ENCODE results near the gene F2. TPM values are rescaled to one million over a fixed set of nuclear protein-coding genes. Genes with fewer than 3 reads are reported as not detected.
A peak's percentile ranks its signal among the peaks of the same experiment; 100 is the strongest.

F2 gene
- total and polyA plus RNA-seq, 2 of the 13 experiments (the other 11 are each of a cell fraction or from before 2014, with no cell fraction given) = 330 to 801 TPM

DNA sequence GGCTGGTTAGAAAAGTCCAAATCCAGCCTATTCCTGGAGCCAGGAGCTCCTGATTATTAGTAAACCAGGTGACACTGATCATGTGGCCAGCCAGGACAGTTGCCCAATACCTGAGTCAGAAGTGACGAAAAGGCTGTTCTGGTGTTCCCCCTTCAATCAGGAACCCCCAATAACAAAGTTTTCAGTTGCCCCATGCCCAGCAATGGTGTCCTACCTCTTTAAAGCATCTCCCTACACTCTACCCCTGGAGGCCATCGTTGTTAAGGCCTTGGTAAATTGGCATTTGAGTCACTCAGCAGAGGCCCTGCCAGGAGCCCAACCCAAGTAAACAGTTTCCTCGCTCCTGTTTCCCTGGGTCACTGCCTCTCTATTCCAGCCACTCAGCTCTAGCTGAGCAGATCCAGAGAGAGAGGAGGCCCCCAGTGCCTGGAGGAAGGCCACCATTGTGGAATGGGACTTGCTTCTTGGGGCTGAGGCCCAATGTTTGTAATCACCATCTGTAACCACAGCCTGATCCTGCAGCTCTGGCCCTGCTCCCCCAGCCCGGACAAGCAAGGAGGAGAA lies 43.6 kb upstream of the F2 start (continued):
- TF ChIP-seq, protein P1, sequence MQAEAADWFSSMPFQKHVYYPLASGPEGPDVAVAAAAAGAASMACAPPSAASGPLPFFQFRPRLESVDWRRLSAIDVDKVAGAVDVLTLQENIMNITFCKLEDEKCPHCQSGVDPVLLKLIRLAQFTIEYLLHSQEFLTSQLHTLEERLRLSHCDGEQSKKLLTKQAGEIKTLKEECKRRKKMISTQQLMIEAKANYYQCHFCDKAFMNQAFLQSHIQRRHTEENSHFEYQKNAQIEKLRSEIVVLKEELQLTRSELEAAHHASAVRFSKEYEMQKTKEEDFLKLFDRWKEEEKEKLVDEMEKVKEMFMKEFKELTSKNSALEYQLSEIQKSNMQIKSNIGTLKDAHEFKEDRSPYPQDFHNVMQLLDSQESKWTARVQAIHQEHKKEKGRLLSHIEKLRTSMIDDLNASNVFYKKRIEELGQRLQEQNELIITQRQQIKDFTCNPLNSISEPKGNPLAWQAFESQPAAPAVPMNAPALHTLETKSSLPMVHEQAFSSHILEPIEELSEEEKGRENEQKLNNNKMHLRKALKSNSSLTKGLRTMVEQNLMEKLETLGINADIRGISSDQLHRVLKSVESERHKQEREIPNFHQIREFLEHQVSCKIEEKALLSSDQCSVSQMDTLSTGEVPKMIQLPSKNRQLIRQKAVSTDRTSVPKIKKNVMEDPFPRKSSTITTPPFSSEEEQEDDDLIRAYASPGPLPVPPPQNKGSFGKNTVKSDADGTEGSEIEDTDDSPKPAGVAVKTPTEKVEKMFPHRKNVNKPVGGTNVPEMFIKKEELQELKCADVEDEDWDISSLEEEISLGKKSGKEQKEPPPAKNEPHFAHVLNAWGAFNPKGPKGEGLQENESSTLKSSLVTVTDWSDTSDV (CRISPR knock-in tag; IDR thresholded peaks at IDR 0.05) = no peak
- TF ChIP-seq BHLHE40 (IDR thresholded peaks at IDR 0.05; ENCODE audit: low read length) = no peak
- TF ChIP-seq KDM3A (CRISPR knock-in tag; IDR thresholded peaks at IDR 0.05; ENCODE audit: low read depth) = no peak
- TF ChIP-seq ZNF563 (CRISPR knock-in tag; IDR thresholded peaks at IDR 0.05) = no peak
- TF ChIP-seq SAP130 (CRISPR knock-in tag; IDR thresholded peaks at IDR 0.05; ENCODE audit: low read depth) = peak; percentile 51; the same call in 1 of the 2 replicates
- TF ChIP-seq ZIK1 (CRISPR knock-in tag; IDR thresholded peaks at IDR 0.05; ENCODE audit: borderline replicate concordance, low read depth) = no peak
- TF ChIP-seq, protein P2, sequence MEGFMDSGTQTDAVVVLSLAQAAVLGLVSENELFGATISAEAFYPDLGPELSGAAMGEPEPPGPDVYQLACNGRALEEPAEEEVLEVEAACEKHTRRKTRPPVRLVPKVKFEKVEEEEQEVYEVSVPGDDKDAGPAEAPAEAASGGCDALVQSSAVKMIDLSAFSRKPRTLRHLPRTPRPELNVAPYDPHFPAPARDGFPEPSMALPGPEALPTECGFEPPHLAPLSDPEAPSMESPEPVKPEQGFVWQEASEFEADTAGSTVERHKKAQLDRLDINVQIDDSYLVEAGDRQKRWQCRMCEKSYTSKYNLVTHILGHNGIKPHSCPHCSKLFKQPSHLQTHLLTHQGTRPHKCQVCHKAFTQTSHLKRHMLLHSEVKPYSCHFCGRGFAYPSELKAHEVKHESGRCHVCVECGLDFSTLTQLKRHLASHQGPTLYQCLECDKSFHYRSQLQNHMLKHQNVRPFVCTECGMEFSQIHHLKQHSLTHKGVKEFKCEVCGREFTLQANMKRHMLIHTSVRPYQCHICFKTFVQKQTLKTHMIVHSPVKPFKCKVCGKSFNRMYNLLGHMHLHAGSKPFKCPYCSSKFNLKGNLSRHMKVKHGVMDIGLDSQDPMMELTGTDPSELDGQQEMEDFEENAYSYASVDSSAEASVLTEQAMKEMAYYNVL (CRISPR knock-in tag; IDR thresholded peaks at IDR 0.05; ENCODE audit: borderline replicate concordance) = no peak
- TF ChIP-seq CBX2 (IDR thresholded peaks at IDR 0.05; ENCODE audit: low read depth, low read length) = no peak
- TF ChIP-seq CBX2 (CRISPR knock-in tag; IDR thresholded peaks at IDR 0.05; ENCODE audit: low read depth) = no peak
- no peak for TF ChIP-seq CBFB (CRISPR knock-in tag; IDR thresholded peaks at IDR 0.05)
- TF ChIP-seq KLF11 (CRISPR knock-in tag; IDR thresholded peaks at IDR 0.05) = no peak
- no peak for TF ChIP-seq ZNF160 (CRISPR knock-in tag; IDR thresholded peaks at IDR 0.05)
- TF ChIP-seq KDM5B (CRISPR knock-in tag; IDR thresholded peaks at IDR 0.05; ENCODE audit: borderline replicate concordance) = no peak
- TF ChIP-seq TSC22D2 (CRISPR knock-in tag; IDR thresholded peaks at IDR 0.05; ENCODE audit: borderline replicate concordance) = no peak
- TF ChIP-seq DR1 (CRISPR knock-in tag; IDR thresholded peaks at IDR 0.05) = 0 out of 2 replicates have a peak, but pooled peaks have one; percentile 40
- TF ChIP-seq, protein P3, sequence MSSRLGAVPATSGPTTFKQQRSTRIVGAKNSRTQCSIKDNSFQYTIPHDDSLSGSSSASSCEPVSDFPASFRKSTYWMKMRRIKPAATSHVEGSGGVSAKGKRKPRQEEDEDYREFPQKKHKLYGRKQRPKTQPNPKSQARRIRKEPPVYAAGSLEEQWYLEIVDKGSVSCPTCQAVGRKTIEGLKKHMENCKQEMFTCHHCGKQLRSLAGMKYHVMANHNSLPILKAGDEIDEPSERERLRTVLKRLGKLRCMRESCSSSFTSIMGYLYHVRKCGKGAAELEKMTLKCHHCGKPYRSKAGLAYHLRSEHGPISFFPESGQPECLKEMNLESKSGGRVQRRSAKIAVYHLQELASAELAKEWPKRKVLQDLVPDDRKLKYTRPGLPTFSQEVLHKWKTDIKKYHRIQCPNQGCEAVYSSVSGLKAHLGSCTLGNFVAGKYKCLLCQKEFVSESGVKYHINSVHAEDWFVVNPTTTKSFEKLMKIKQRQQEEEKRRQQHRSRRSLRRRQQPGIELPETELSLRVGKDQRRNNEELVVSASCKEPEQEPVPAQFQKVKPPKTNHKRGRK (CRISPR knock-in tag; IDR thresholded peaks at IDR 0.05) = no peak
- no peak for TF ChIP-seq ZNF180 (CRISPR knock-in tag; IDR thresholded peaks at IDR 0.05; ENCODE audit: borderline replicate concordance, low read depth)
- TF ChIP-seq KLF13 (CRISPR knock-in tag; IDR thresholded peaks at IDR 0.05) = no peak
- TF ChIP-seq HOXA5 (CRISPR knock-in tag; IDR thresholded peaks at IDR 0.05) = no peak
- no peak for TF ChIP-seq ATF7-NPFF (CRISPR knock-in tag; IDR thresholded peaks at IDR 0.05; ENCODE audit: low read depth)
- TF ChIP-seq ZNF496 (CRISPR knock-in tag; IDR thresholded peaks at IDR 0.05; ENCODE audit: insufficient replicate concordance) = no peak
- no peak for TF ChIP-seq STAG1 (CRISPR knock-in tag; IDR thresholded peaks at IDR 0.05)
- no peak for TF ChIP-seq ZSCAN30 (CRISPR knock-in tag; IDR thresholded peaks at IDR 0.05)
- no peak for TF ChIP-seq GATAD2A (CRISPR knock-in tag; IDR thresholded peaks at IDR 0.05)
- TF ChIP-seq NFE2L1 (CRISPR knock-in tag; IDR thresholded peaks at IDR 0.05; ENCODE audit: borderline replicate concordance) = no peak
